Bronchial epithelial cell (primary cell): Measurements from ENCODE around the gene ADAMTSL3. TPM values are rescaled to one million over a fixed set of nuclear protein-coding genes. Genes with fewer than 3 reads are reported as not detected.
"Not testable (repeated sequence)": the region's sequence is repeated elsewhere in the genome, so short reads cannot be mapped to it uniquely, and the experiment has no call there.

Source experiments
- DNase-seq: peaks from one replicate; pipeline ENCODE4 v3.0.0-alpha.2; 2010; ENCODE audit warnings: low read depth
- FAIRE-seq: peaks from 2 replicates; lab custom pipeline; 2011; peaks lifted over from hg19 to GRCh38; lab: Jason Lieb, UNC
- H3K27me3 ChIP-seq: 2 replicates; pipeline ENCODE4 v1.5.1; 2011; ENCODE audit warnings: low read length; ENCODE audit not compliant: control insufficient read depth, insufficient read depth
- H3K36me3 ChIP-seq: 2 replicates; pipeline ENCODE4 v1.5.1; 2011; ENCODE audit warnings: low read length; ENCODE audit not compliant: control insufficient read depth, insufficient read depth
- H3K4me3 ChIP-seq: 2 replicates; pipeline ENCODE4 v1.5.1; 2011; ENCODE audit warnings: mild to moderate bottlenecking, low read depth, low read length, control low read depth
- total RNA-seq: library from RNA; depleted of rRNA; stranded (reverse); fragments of >200 nt; gene quantifications from 2 replicates; pipeline ENCODE4 v1.2.1, GENCODE V29; 2014
- TF ChIP-seq, protein P1 (sequence below): IDR thresholded peaks from 2 replicates; pipeline ENCODE4 v1.5.1; 2011; ENCODE audit warnings: mild to moderate bottlenecking, moderate library complexity, low read length, control low read depth, inconsistent platforms; ENCODE audit not compliant: insufficient read depth, severe bottlenecking

The ADAMTSL3 gene
- total RNA-seq, 1 donor from 2014 or later: 0.79 TPM

DNA sequence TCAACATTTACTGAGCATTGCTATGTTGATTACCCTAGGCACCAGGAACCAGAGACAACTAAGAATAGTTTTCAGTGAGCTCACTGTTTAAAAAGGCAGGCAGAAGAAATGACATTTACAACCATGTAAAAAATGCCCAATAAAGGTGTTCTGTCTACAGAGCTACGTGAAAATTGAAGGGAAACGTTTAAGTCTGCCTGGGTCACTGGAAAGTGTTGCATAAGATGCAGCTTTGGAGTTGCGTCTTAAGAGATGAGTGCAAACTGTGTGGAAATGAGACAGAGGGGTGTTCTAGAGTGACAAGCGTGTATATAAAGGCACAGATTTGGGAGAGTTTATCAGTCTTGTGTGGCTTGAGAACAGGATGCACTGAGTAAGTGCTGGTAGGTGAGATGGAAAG, 303.0 kb downstream of the ADAMTSL3 start:
- FAIRE-seq (no peak), DNase-seq (no peak)
- Histone ChIP-seq H3K27me3 (no peaks in the 10 kb centered on the region), H3K4me3 (no peak overlapping the region), H3K36me3 (no peaks in the 10 kb centered on the region)
- TF ChIP-seq, protein P1, sequence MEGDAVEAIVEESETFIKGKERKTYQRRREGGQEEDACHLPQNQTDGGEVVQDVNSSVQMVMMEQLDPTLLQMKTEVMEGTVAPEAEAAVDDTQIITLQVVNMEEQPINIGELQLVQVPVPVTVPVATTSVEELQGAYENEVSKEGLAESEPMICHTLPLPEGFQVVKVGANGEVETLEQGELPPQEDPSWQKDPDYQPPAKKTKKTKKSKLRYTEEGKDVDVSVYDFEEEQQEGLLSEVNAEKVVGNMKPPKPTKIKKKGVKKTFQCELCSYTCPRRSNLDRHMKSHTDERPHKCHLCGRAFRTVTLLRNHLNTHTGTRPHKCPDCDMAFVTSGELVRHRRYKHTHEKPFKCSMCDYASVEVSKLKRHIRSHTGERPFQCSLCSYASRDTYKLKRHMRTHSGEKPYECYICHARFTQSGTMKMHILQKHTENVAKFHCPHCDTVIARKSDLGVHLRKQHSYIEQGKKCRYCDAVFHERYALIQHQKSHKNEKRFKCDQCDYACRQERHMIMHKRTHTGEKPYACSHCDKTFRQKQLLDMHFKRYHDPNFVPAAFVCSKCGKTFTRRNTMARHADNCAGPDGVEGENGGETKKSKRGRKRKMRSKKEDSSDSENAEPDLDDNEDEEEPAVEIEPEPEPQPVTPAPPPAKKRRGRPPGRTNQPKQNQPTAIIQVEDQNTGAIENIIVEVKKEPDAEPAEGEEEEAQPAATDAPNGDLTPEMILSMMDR: no peak

DNA sequence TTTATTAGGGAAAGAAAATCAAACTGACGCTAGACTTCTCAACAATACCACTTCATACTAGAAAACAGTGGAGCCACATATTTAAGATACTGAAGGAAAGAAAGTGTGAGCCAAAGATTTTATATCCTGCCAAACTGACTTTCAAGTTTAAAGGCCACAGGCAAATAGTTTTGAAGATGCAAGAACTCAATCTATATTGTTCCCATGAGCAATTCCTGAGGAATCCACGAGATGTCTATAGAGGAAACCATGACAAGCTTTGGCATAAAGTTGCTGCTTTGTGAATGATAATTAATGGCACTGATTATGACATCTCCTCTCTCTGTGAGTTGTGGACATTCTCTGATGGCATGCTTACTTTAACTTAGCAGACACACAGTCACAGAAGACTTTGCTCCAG, 305.6 kb downstream of the ADAMTSL3 start:
- Histone ChIP-seq H3K27me3 (no peaks in the 10 kb centered on the region), H3K4me3 (no peak overlapping the region), H3K36me3 (no peaks in the 10 kb centered on the region)
- TF ChIP-seq, protein P1: no peak
- DNase-seq (peak; percentile 22), FAIRE-seq (no peak)

GRCh38 chr15:83960192-83960829, 306.4 kb downstream of the ADAMTSL3 start:
- Histone ChIP-seq H3K27me3 (no peaks in the 10 kb centered on the region), H3K36me3 (no peaks in the 10 kb centered on the region), H3K4me3 (no peak overlapping the region)
- DNase-seq: no peak
- no peak for FAIRE-seq
- TF ChIP-seq, protein P1: no peak

DNA sequence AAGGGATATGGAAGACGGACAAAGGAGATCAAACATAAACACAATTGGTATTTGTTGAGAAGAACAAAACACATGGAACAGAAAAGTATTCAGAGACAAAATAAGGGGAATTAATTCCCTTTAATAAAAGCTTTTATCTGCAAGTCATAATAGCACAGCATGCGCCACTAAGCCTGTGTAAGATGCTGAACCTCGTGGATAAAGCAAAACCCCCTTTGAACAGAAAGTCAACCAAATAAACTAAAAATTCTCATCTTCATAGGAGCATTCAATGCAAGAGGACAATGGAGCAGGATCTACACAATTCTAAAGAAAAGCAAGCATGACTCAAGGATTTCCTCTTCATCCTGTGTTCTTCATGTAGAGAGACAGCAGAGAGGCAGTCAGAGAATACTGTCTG, 307.4 kb downstream of the ADAMTSL3 start:
- H3K27me3 ChIP-seq: no peaks in the 10 kb centered on the region
- TF ChIP-seq, protein P1: no peak
- H3K36me3 ChIP-seq: no peaks in the 10 kb centered on the region
- DNase-seq: no peak
- FAIRE-seq: no peak
- no peak overlapping the region for H3K4me3 ChIP-seq

GRCh38 chr15:83964967-83965366, 311.0 kb downstream of the ADAMTSL3 start:
- H3K36me3 ChIP-seq, FAIRE-seq, H3K4me3 ChIP-seq, H3K27me3 ChIP-seq, DNase-seq: not testable (repeated sequence)

DNA sequence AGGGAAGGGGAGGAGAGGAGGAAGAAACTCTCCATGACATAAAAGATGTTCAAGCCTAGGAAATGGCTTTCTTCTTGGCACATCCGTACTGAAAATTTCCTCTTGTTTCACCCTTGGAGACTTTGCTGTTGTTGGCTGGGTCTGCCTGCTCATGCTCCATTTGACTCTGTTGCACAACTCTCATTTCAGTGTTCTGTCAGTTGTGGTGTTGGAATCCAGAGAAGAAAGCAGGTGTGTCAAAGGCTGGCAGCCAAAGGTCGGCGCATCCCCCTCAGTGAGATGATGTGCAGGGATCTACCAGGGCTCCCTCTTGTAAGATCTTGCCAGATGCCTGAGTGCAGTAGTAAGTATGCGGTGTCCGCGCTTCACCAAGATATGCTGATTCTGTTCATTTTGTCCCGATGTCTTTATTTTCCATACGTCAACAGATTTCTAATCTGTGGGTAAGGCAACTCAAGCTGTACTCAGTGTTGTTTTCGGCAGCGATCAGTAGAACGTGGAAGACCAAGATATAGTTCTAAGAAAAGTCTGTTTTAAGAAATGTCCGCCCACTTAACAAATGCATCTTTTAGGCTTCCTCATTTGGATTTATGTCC, 316.5 kb downstream of the ADAMTSL3 start:
- FAIRE-seq: no peak
- no peaks in the 10 kb centered on the region for H3K27me3 ChIP-seq
- no peak overlapping the region for H3K4me3 ChIP-seq
- H3K36me3 ChIP-seq: no peaks in the 10 kb centered on the region
- TF ChIP-seq, protein P1: no peak
- DNase-seq: no peak
